GM12891 (cell line): ENCODE data around the gene SETD4.

Experiments used
- POLR2A ChIP-seq: IDR thresholded peaks from 2 replicates; pipeline ENCODE4 v1.6.1; 2011; ENCODE audit warnings: low read depth, low read length, control low read depth
- POLR2AphosphoS5 ChIP-seq: IDR thresholded peaks from 2 replicates; pipeline ENCODE4 v1.6.1; 2011; ENCODE audit warnings: low read depth, low read length, control low read depth
- POU2F2 ChIP-seq: IDR thresholded peaks from 2 replicates; pipeline ENCODE4 v1.6.1; 2011; ENCODE audit warnings: low read depth, mild to moderate bottlenecking, control low read depth, low read length, moderate library complexity
- SPI1 ChIP-seq: IDR thresholded peaks from 2 replicates; pipeline ENCODE4 v1.6.1; 2011; ENCODE audit warnings: low read depth, low read length, control low read depth
- TAF1 ChIP-seq: IDR thresholded peaks from 2 replicates; pipeline ENCODE4 v1.6.1; 2011; ENCODE audit warnings: low read depth, low read length, control low read depth

GRCh38 chr21:36052860-36053714 is 7.2 kb downstream of the SETD4 start:
- TF ChIP-seq TAF1 (no peak), POLR2A (no peak), POLR2AphosphoS5 (no peak), POU2F2 (no peak), SPI1 (no peak)
